Dedifferentiated amniotic fluid mesenchymal stem cell (primary cell): ENCODE measurements around the gene STMN3.

Experiments
- DNase-seq: peaks from one replicate; pipeline ENCODE4 v3.0.0-alpha.2; 2016; ENCODE audit errors: extremely low spot score

STMN3 gene

DNA sequence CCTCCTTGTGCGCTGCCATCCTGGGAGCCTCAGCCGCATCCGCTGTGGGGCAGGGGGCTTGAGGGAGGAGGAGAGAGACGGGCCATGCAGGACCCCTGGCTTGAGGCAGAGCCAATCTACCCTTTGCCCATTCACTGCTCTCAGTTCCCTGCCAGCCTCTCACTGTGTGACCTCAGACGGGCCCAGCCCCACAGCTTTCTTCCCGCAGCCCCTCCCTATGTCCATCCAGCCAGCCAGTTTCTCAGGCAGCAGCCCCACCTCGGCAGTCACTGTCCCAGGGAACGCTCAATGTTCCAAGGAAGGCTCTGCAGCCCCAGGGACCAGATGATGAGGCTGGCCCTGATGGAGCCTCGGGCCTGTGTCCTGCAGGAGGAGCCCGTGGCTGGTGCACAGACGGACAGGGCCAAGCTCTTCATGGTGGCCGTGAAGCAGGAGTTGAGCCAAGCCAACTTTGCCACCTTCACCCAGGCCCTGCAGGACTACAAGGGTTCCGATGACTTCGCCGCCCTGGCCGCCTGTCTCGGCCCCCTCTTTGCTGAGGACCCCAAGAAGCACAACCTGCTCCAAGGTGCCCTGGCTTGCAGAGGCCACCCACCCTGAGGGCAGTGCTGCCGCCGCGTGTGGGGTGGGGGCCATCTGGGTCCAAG lies 39.3 kb upstream of the STMN3 start:
- DNase-seq: no peak

DNA sequence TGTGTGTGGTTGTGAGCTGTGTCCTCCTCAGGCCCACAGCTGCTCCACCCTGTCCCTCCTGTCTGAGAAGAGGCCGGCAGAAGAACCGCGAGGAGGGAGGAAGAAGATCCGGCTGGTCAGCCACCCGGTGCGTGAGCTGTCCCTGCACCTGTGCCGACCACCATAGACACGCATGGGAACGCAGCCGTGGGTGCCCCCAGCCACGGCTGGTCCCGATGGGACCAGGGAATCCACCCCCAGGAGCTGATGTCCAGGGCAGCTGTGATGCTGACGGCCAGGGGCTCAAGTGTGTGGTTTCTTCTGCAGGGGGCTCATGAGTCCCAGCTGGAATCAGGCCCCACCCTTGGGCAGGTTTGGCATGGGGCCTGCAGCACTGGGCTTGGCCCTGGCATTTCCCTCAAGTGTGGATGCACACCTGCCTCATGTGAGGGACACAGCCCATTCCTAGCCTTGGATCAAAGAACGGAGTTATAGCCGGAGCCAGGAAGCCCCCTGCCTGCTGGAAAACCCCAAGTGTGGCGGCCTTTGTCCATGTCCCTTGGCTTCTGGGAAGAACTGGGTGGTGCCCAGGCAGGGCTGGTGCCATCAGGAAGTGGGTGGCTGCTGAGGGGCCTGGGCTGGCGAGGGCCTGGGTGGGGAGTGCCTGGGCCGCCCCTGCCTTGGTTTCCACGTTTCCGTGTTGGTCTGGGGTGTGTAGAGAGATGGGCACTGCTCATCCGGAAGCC lies 38.6 kb upstream of the STMN3 start:
- no peak for DNase-seq

- DNase-seq: no peak
These were observed 37.9 kb upstream of the STMN3 start for GRCh38 chr20:63690898-63691710.

DNA sequence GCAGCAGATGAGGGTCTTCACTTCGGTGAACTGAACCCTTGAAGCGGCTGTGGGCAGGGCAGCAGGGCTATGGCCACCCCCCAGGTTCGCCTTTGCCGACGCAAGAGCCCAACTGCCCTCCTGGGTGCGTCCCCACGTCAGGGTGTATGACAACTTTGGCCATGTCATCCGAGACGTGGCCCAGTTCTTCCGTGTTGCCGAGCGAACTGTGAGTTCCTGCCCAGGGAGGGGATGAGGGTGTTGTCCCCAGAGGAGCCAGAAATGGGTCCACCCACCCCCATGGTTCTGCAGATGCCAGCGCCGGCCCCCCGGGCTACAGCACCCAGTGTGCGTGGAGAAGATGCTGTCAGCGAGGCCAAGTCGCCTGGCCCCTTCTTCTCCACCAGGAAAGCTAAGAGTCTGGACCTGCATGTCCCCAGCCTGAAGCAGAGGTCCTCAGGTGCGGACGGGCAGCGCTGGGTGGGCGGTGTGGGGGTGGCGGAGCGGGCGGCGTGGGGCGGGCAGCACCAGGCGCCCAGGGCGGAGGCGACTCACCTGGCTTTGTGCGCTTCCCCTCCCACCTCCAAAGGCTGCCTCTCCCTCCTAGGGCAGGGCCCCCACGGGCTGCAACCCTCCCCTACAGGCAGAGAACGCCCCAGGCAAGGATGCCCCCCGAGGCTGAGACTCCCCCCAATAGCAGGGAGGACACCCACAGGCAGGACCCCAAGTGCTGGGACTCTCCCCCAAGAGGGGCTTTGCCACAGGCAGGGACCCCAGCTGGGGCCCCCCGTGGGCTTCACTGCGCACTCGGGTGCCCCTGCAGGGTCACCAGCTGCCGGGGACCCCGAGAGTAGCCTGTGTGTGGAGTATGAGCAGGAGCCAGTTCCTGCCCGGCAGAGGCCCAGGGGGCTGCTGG lies 37.0 kb upstream of the STMN3 start:
- no peak for DNase-seq

- DNase-seq: no peak
These were observed 36.1 kb upstream of the STMN3 start for GRCh38 chr20:63689046-63690002.

GRCh38 chr20:63688228-63689045 lies 35.2 kb upstream of the STMN3 start:
- DNase-seq: no peak

GRCh38 chr20:63687419-63688178 lies 34.4 kb upstream of the STMN3 start:
- no peak for DNase-seq

DNA sequence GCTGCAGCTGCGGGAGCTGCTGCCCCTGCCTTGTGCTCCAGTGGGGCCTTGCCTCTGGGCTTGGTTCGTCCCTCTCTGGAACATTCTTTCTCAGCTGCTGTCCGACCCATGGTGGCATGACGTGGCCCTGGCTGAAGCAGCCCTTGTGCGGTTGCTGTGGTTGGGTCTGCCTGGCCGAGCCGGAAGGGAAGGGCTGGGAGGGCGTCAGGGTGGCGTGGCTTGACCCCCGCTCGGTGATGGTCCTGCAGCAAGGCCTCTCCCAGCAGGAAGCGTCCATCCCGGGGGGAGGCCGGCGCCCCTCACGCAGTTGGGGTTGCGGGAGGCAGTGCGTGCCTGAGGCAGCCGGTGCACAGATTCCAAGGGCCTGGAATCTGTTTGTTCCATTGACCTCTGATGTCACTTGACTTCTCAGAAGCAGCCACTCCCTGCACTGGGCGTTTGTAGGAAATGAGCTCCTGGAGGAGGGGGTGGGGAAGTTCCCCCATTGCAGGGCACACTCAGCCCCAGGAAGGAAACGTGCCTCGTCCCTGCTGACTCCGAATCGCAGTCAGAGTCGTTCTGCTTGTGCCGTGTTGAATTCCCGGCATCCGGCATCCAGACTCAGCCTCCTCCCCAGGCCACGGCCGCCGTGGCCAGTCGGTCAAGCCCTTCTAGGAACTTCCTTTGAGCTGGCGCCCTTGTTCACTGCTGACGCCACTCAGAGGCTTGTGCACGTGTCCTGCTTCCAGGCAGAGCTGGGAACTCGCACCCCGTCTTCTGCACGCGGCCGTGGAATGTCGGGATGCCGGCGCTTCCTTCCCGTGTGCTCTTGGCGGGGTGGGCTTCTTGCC lies 33.5 kb upstream of the STMN3 start:
- no peak for DNase-seq

- no peak for DNase-seq
These were observed 32.9 kb upstream of the STMN3 start for GRCh38 chr20:63686094-63686491.

DNA sequence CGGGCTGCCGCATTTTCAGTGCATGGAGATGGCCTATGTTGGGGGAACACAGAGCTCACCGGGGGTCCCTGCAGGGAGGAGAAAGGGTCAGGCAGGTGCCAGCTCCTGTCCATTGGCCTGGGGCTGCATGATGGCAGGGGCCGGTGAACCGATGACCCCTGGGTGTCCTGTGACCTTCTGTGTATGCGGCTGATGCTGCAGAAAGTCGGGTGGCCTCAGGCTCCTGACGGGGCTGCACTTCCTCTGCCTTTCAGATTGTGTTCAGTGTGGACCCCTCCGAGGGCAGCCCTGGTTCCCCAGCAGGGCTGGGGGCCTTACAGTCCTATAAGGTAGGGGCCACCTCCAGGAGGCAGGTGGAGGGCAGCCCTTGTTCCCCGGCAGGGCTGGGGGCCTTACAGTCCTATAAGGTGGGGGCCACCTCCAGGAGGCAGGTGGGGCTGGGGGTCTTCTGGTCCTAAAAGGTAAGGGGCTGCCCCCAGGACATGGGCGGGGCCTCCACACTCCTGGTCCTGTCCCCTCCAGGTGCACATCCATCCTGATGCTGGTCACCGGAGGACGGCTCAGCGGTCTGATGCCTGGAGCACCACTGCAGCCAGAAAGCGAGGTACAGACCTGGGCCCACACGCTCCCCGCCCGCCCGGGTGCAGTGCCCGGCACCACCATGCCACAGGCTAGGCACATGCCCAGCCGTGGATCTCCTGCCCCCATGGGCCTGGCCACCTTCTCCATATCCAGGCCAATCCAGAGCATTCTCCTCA lies 32.2 kb upstream of the STMN3 start:
- no peak for DNase-seq

GRCh38 chr20:63682384-63683139 lies 29.3 kb upstream of the STMN3 start:
- peak; percentile 96 for DNase-seq

GRCh38 chr20:63681609-63682142 lies 28.5 kb upstream of the STMN3 start:
- no peak for DNase-seq

DNA sequence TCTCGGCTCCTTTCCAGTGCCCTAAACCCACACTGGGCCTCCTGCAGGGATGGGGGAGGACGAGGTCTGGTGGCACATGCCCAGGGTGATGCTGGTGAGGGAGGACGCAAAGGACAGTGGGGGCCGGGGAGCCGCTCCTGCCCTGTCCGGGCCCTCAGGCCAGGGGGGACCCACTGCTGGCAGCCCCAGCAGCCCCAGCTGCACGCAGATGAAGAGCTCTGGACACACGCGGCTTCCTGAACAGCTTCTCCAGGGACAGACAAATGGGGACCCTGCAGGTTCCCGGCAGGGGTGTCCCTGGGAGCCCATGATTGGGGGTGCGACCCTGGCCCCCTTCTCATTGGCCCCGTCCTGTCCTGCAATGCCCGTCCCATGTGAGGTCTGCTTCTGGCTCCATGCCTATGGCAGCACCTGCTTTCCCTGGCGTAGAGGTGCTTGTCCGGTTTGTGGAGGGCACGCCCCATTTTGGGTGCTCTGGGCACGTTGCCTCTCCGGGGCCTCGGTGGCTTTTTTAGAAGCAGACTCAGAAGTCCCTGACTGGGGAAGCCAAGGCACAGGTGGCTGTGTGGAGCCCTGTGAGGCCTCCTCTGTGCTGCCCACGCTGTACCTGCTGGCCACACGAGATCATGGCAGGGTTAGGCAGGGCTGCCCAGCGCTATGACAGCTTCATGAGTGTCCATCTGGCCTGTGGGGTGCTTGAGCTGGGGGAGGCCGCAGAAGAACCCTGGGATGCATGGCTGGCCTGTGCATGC lies 27.8 kb upstream of the STMN3 start:
- DNase-seq: no peak

DNA sequence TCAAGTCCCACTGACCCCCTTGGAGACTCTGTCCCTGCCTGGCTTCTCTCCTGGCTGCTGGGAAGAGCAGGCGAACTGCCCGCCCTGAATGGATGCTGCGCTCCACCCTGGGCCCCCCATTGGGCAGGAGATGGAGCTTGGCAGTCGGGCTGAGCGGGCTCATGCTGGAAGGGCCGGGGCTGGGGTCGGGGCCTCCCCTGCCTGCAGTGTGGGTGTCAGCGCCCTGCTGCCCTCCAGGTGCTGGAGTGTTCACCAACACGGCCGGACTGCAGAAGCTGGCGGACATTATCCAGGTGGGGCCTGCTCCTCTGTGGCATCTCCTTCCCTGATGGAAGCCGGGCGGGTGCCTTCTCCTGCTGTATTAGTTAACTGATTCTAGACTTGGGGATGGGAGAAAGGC lies 27.2 kb upstream of the STMN3 start:
- DNase-seq: no peak

- no peak for DNase-seq
These were observed 26.6 kb upstream of the STMN3 start for GRCh38 chr20:63679799-63680305.
